Small intestine (tissue), 7 donors: ENCODE measurements around the gene SMYD5. TPM values are rescaled to one million over a fixed set of nuclear protein-coding genes. Genes with fewer than 3 reads are reported as not detected.
"Not testable (repeated sequence)": the region's sequence is repeated elsewhere in the genome, so short reads cannot be mapped to it uniquely, and the experiment has no call there.

Source experiments
- DNase-seq, 2 donors: peaks; one replicate each; pipeline versions ENCODE4 v3.0.0 to v3.0.0-alpha.2; 2013
- FAIRE-seq: peaks from 2 replicates; lab custom pipeline; 2012; peaks lifted over from hg19 to GRCh38; lab: Jason Lieb, UNC
- H3K27ac ChIP-seq, 3 donors: one replicate each; pipeline ENCODE4 v1.5.1; 2013; ENCODE audit warnings: low read length in 2 of 3, mild to moderate bottlenecking in 2 of 3, control low read depth in 1 of 3, inconsistent platforms in 1 of 3, low read depth in 1 of 3, moderate library complexity in 1 of 3
- H3K27me3 ChIP-seq, 3 donors: one replicate each; pipeline ENCODE4 v1.6.1; 2013; ENCODE audit warnings: low read length in 3 of 3, inconsistent platforms in 1 of 3; ENCODE audit not compliant: control insufficient read depth in 3 of 3, insufficient read depth in 3 of 3
- H3K36me3 ChIP-seq, 3 donors: one replicate each; pipeline ENCODE4 v1.6.1; 2013; ENCODE audit warnings: low read length in 3 of 3, inconsistent platforms in 1 of 3, low read depth in 1 of 3, mild to moderate bottlenecking in 1 of 3, moderate library complexity in 1 of 3; ENCODE audit not compliant: control insufficient read depth in 3 of 3, insufficient read depth in 2 of 3
- H3K4me1 ChIP-seq, 3 donors: one replicate each; pipeline ENCODE4 v1.6.1; 2013; ENCODE audit warnings: low read length in 2 of 3, inconsistent platforms in 1 of 3, low read depth in 1 of 3, mild to moderate bottlenecking in 1 of 3, moderate library complexity in 1 of 3; ENCODE audit not compliant: control insufficient read depth in 3 of 3, insufficient read depth in 2 of 3
- H3K4me3 ChIP-seq, 3 donors: one replicate each; pipeline ENCODE4 v1.5.1; 2013; ENCODE audit warnings: low read length in 3 of 3, control low read depth in 1 of 3, inconsistent platforms in 1 of 3, low read depth in 1 of 3, mild to moderate bottlenecking in 1 of 3, moderate library complexity in 1 of 3
- H3K9me3 ChIP-seq, 2 donors: one replicate each; pipeline ENCODE4 v1.6.1; 2013; ENCODE audit warnings: low read depth in 1 of 2, low read length in 1 of 2; ENCODE audit not compliant: control insufficient read depth in 2 of 2, insufficient read depth in 1 of 2
- WGBS, 3 donors: extraction: QIAGEN DNeasy Blood & Tissue Kit; methylation state at CpG; one replicate each; pipeline ENCODE4 v1.1.7; 2013; 5-methylcytosine and 5-hydroxymethylcytosine counted together
- polyA plus RNA-seq, 4 donors: library from polyadenylated mRNA; stranded (reverse) in 3 of 4; unstranded in 1 of 4; fragments of 200-250 nt in 3 of 4; fragments of 120-200 nt in 1 of 4; gene quantifications; one replicate each; pipeline versions ENCODE4 v1.2.1 to v1.2.3, GENCODE V29; 2013
- donor health status: healthy with polysubstance abuse.
- donor health status: control.
- donor health status: control.
- donor health status: Bipolar disorder and iron deficiency.
- donor health status: healthy.

The SMYD5 gene
- polyA plus RNA-seq, 4 donors = 3.1 to 26.2 (median 10.7) TPM

DNA sequence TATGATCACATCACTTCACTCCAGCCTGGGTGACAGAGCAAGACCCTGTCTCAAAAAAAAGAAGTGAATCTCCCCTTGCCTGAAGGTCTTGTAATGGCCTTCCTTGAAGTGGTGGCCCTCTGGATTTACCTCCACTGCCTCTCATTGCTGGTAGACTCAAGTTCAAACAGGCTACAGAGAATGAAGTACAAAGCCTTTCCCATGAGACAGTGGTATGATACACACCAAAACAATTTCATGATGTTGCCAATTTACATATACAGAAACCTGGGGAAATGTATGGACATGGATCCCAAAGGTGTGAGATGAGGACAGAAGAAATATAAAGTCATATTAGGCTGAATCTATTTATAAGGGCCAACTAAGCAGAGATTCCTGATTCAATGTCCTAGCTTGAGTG lies 16.5 kb upstream of the SMYD5 start:
- H3K4me1 ChIP-seq = peaks cover 0 to 1% (median 0%) of the 10 kb centered on the region in 3 donors
- H3K36me3 ChIP-seq = no peaks in the 10 kb centered on the region
- no peaks in the 10 kb centered on the region for H3K9me3 ChIP-seq
- no peak overlapping the region for H3K27ac ChIP-seq
- DNase-seq = no peak
- no peak for FAIRE-seq
- H3K4me3 ChIP-seq = no peak overlapping the region
- H3K27me3 ChIP-seq = peaks cover 5 to 12% (median 5%) of the 10 kb centered on the region in 3 donors

DNA sequence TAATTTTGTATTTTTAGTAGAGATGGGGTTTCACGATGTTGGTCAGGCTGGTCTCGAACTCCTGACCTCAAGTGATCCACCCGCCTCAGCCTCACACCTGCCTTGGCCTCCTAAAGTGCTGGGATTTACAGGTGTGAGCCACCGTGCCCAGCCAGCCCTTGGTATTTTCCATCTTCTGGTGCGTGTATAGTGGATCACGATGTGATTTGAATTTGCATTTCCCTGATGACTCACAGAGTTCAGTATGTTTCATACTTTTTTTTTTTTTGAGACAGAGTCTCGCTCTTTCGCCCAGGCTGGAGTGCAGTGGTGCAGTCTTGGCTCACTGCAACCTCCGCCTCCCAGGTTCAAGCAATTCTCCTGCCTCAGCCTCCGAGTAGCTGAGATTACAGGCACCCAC lies 13.8 kb upstream of the SMYD5 start:
- H3K36me3 ChIP-seq, H3K4me3 ChIP-seq, H3K4me1 ChIP-seq, H3K9me3 ChIP-seq, FAIRE-seq, H3K27ac ChIP-seq, DNase-seq: not testable (repeated sequence)
- WGBS, 3 donors = 65 to 80% (median 72%) methylated on average over 10 of the region's 10 CpGs
- H3K27me3 ChIP-seq = peaks cover 9 to 32% (median 21%) of the 10 kb centered on the region in 3 donors

DNA sequence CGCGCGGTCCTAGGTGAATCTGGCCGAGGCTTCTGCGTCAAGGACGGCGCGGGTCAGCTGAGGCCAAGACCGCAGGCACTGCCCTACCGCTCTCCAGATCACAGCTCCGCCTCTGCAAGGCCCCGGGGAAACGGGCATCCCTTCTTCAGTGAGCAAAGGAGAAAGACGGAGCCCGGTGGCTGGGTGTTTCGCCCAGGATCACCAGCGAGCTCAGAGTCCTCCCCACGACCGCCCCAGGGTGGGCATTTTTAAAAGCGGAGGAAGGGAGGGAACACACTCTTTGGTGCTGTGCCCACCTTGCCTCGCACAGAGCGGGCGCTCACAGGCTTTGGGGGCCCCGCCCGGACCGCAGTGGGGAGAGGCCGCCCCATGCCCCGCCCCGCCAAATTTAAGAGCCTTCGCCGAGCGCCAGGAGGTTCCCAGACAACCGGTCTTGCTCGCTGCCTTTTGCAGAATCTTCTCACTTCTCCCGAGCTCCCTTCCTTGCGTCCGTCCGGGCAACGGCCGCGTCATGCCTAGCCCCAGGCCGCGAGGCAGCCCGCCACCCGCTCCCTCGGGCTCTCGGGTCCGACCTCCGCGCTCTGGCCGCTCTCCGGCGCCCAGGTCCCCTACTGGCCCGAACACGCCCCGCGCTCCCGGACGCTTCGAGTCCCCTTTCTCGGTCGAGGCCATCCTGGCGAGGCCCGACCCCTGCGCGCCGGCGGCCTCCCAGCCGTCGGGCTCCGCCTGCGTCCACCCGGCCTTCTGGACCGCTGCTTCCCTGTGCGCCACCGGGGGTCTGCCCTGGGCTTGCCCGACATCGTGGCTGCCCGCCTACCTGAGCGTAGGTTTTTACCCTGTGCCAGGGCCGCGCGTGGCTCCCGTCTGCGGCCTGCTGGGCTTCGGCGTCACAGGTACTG lies 11.6 kb upstream of the SMYD5 start, which contains the start of gene NOTO:
Gene NOTO (plus strand): TSS at position 419 of the 899 bp plus-strand sequence. CDS start 93 bp downstream, at position 512.
- WGBS, 3 donors = 2 to 3% (median 3%) methylated on average over 75 to 87 of the region's 87 CpGs
- H3K4me3 ChIP-seq = peak within 1 kb of the TSS in 2 of 3 donors; percentile 7
- no peak for FAIRE-seq
- peak in 1 of 2 donors; percentile 43 for DNase-seq
- no peaks in the 10 kb centered on the region for H3K9me3 ChIP-seq
- no peak within 1 kb of the TSS for H3K27ac ChIP-seq
- no peaks in the 10 kb centered on the region for H3K36me3 ChIP-seq
- H3K4me1 ChIP-seq = peaks cover 0 to 3% (median 2%) of the 10 kb centered on the region in 3 donors
- peaks cover 9 to 36% (median 25%) of the 10 kb centered on the region in 3 donors for H3K27me3 ChIP-seq

DNA sequence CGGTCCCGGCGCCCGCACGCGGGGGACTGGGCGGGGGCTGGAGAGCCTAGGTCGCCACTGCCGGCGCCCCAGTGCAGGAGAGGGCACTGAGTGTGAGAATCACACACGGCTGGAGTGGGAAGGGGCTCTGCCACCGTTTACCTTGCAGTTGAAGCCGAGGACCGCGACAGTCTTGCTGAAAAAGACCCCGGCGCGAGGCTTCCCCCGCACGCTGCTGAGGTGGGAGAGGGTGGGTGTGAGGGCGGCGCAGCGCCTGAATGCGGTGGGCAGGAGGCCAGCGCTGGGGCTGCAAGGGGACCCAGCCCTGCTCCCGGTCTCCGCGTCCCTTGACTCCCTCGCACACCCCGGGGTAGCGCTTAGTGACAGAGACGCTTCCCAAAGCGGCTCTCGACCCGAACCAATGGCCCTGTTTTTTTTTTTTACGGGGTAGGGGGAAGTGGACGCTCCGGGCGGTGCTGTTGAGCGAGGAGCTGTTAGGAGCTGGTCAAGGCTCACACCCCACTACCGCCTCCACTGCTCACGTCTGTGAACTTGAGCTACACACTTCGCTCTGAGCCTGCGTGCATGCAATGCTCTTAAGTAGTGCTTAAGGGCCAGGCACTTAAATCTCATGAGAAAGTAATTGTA lies 10.9 kb upstream of the SMYD5 start:
- H3K27me3 ChIP-seq = peaks cover 9 to 36% (median 25%) of the 10 kb centered on the region in 3 donors
- 2 to 9% (median 4%) methylated on average over 43 to 44 of the region's 44 CpGs for WGBS, 3 donors
- no peak for FAIRE-seq

DNA sequence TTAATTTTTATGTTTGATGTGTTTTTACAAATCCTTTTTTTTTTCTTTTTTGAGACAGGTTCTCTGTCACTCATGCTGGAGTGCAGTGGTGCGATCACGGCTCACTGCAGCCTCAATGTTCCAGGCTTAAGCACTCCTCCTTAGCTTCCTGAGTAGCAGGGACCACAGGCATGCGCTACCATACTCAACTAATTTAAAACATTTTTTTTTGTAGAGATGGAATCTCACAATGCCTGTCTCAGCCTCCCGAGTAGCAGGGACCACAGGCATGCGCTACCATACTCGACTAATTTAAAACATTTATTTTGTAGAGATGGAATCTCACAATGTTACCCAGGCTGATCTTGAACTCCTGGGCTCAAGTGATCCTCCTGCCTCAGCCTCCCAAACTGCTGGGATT lies 8.4 kb upstream of the SMYD5 start:
- FAIRE-seq = no peak
- peaks cover 9 to 34% (median 25%) of the 10 kb centered on the region in 3 donors for H3K27me3 ChIP-seq
- no peaks in the 10 kb centered on the region for H3K36me3 ChIP-seq
- H3K9me3 ChIP-seq = no peaks in the 10 kb centered on the region
- 85 to 93% (median 92%) methylated on average over 6 of the region's 6 CpGs for WGBS, 3 donors
- no peak overlapping the region for H3K27ac ChIP-seq
- no peak overlapping the region for H3K4me3 ChIP-seq
- DNase-seq = no peak
- peaks cover 0 to 3% (median 2%) of the 10 kb centered on the region in 3 donors for H3K4me1 ChIP-seq

More for the DNA sequence above, 10.9 kb upstream of the SMYD5 start:
- peak in 1 of 2 donors; percentile 39 for DNase-seq
- Histone ChIP-seq H3K27ac (no peak overlapping the region), H3K4me1 (peaks cover 0 to 3% (median 2%) of the 10 kb centered on the region in 3 donors), H3K36me3 (no peaks in the 10 kb centered on the region), H3K4me3 (peak overlapping the region in 1 of 3 donors; percentile 5), H3K9me3 (no peaks in the 10 kb centered on the region)

DNA sequence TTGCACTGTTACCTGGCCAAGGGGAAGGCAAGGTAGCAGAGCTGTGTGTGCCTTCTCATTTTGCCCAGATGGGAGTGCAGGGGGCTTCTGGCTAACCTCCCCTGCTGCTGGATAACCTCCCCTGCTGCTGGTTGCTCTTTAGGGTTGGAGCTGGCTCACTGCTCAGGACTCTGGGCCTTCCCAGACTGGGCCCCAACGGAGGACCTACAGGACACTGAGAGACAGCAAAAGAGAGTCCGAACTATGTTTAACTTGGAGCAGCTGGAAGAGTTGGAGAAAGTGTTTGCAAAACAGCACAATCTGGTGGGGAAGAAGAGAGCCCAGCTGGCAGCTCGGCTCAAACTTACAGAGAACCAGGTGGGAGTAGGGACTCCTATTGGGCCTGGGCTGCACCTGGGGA lies 5.8 kb upstream of the SMYD5 start:
- DNase-seq (no peak), FAIRE-seq (no peak)
- H3K9me3 ChIP-seq = no peaks in the 10 kb centered on the region
- no peak overlapping the region for H3K27ac ChIP-seq
- H3K4me1 ChIP-seq = peaks cover 0 to 4% (median 0%) of the 10 kb centered on the region in 3 donors
- WGBS, 3 donors = 70 to 87% (median 84%) methylated on average over 3 of the region's 3 CpGs
- H3K27me3 ChIP-seq = peaks cover 0 to 19% (median 14%) of the 10 kb centered on the region in 3 donors
- no peak overlapping the region for H3K4me3 ChIP-seq
- H3K36me3 ChIP-seq = no peaks in the 10 kb centered on the region

DNA sequence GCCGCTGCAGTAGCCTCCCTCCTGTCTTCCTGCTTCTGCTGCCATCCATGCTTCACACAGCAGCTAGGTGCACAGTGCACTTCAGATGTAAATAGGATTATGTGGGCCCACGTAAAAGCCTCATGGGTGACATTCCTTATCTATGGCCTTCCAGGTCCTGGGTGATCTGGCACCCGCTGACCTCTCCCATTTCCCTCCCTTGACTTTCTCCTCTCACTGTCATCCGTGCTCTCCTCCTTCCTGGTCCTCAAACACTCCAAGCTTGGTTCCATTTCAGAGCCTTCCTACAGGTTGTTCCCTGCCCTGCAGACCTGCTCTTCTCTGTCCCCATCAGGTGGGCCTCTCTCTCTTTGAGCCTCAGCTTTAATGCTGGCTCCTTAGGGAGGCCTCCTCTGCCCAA lies 4.0 kb upstream of the SMYD5 start:
- H3K4me1 ChIP-seq = peaks cover 0 to 5% (median 0%) of the 10 kb centered on the region in 3 donors
- H3K27me3 ChIP-seq = peaks cover 0 to 7% (median 4%) of the 10 kb centered on the region in 3 donors
- H3K9me3 ChIP-seq = no peaks in the 10 kb centered on the region
- no peak overlapping the region for H3K4me3 ChIP-seq
- no peak for FAIRE-seq
- no peak overlapping the region for H3K27ac ChIP-seq
- 75 to 78% (median 78%) methylated on average over 4 of the region's 4 CpGs for WGBS, 3 donors
- DNase-seq = no peak
- no peaks in the 10 kb centered on the region for H3K36me3 ChIP-seq

DNA sequence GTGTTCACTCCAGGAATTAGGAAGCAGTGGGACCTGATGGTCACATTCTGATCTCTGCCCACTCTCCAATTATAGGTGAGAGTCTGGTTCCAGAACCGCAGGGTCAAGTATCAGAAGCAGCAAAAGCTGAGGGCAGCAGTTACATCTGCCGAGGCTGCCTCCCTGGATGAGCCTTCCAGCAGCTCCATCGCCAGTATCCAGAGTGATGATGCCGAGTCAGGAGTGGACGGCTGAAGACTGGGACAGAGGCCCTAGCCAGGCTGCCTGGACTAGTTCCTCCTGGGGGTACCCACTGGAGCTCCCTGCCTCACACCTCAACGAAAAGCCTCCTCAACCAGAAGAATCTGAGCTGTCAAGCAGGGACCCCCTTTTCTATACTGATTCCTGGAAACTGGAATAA lies 3.3 kb upstream of the SMYD5 start:
- peaks cover 0 to 9% (median 3%) of the 10 kb centered on the region in 3 donors for H3K4me1 ChIP-seq
- H3K4me3 ChIP-seq = no peak overlapping the region
- FAIRE-seq (no peak), DNase-seq (no peak)
- no peaks in the 10 kb centered on the region for H3K36me3 ChIP-seq
- H3K9me3 ChIP-seq = no peaks in the 10 kb centered on the region
- peaks cover 0 to 4% (median 2%) of the 10 kb centered on the region in 3 donors for H3K27me3 ChIP-seq
- no peak overlapping the region for H3K27ac ChIP-seq
- 85 to 89% (median 88%) methylated on average over 6 of the region's 6 CpGs for WGBS, 3 donors
